ENCODE results near the gene SLC2A4RG. TPM values are rescaled to one million over a fixed set of nuclear protein-coding genes. Genes with fewer than 3 reads are reported as not detected.

SLC2A4RG gene
- total and polyA plus RNA-seq, 7 donors = 19.7 to 78.2 (median 33.0) TPM

DNA sequence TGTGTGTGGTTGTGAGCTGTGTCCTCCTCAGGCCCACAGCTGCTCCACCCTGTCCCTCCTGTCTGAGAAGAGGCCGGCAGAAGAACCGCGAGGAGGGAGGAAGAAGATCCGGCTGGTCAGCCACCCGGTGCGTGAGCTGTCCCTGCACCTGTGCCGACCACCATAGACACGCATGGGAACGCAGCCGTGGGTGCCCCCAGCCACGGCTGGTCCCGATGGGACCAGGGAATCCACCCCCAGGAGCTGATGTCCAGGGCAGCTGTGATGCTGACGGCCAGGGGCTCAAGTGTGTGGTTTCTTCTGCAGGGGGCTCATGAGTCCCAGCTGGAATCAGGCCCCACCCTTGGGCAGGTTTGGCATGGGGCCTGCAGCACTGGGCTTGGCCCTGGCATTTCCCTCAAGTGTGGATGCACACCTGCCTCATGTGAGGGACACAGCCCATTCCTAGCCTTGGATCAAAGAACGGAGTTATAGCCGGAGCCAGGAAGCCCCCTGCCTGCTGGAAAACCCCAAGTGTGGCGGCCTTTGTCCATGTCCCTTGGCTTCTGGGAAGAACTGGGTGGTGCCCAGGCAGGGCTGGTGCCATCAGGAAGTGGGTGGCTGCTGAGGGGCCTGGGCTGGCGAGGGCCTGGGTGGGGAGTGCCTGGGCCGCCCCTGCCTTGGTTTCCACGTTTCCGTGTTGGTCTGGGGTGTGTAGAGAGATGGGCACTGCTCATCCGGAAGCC lies 47.7 kb upstream of the SLC2A4RG start:
- intact Hi-C loops (cut with DNase I) = no loop called here
- H3K27me3 ChIP-seq = no peaks in the 10 kb centered on the region
- no peak overlapping the region for H3K4me3 ChIP-seq
- H3K4me1 ChIP-seq = peaks cover 2 to 29% (median 23%) of the 10 kb centered on the region in 4 donors
- TF ChIP-seq POLR2AphosphoS5 (IDR thresholded peaks at IDR 0.05) (peak in 2 of 4 donors; percentile 2 to 19), EP300 (IDR thresholded peaks at IDR 0.05) (no peak)
- TF ChIP-seq, protein P1, sequence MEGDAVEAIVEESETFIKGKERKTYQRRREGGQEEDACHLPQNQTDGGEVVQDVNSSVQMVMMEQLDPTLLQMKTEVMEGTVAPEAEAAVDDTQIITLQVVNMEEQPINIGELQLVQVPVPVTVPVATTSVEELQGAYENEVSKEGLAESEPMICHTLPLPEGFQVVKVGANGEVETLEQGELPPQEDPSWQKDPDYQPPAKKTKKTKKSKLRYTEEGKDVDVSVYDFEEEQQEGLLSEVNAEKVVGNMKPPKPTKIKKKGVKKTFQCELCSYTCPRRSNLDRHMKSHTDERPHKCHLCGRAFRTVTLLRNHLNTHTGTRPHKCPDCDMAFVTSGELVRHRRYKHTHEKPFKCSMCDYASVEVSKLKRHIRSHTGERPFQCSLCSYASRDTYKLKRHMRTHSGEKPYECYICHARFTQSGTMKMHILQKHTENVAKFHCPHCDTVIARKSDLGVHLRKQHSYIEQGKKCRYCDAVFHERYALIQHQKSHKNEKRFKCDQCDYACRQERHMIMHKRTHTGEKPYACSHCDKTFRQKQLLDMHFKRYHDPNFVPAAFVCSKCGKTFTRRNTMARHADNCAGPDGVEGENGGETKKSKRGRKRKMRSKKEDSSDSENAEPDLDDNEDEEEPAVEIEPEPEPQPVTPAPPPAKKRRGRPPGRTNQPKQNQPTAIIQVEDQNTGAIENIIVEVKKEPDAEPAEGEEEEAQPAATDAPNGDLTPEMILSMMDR (IDR thresholded peaks at IDR 0.05) = no peak
- peaks cover 6 to 24% (median 11%) of the 10 kb centered on the region in 4 donors for H3K36me3 ChIP-seq
- no peaks in the 10 kb centered on the region for H3K9me3 ChIP-seq
- peak; percentile 64 for DNase-seq
- WGBS, 2 donors = 27 to 73% methylated on average over 21 of the region's 21 CpGs
- peak overlapping the region in 3 of 4 donors; percentile 7 to 19 (median 18) for H3K27ac ChIP-seq

- DNase-seq = peak; percentile 73
- H3K4me1 ChIP-seq = peaks cover 2 to 29% (median 23%) of the 10 kb centered on the region in 4 donors
- H3K9me3 ChIP-seq = no peaks in the 10 kb centered on the region
- TF ChIP-seq POLR2A (IDR thresholded peaks at IDR 0.05) (no peak), POLR2AphosphoS5 (IDR thresholded peaks at IDR 0.05) (peak in 2 of 4 donors; percentile 31 to 35)
- peaks cover 6 to 24% (median 11%) of the 10 kb centered on the region in 4 donors for H3K36me3 ChIP-seq
- peak overlapping the region in 2 of 4 donors; percentile 7 to 18 for H3K27ac ChIP-seq
- intact Hi-C loops (cut with DNase I) = no loop called here
- H3K4me3 ChIP-seq = no peak overlapping the region
- H3K27me3 ChIP-seq = no peaks in the 10 kb centered on the region
- WGBS, 2 donors = 54 to 78% methylated on average over 20 of the region's 20 CpGs
Observed at GRCh38 chr20:63692436-63693082, 47.0 kb upstream of the SLC2A4RG start.

GRCh38 chr20:63693083-63693732 lies 46.4 kb upstream of the SLC2A4RG start:
- 87 to 90% methylated on average over 10 of the region's 10 CpGs for WGBS, 2 donors
- H3K36me3 ChIP-seq = peaks cover 6 to 24% (median 11%) of the 10 kb centered on the region in 4 donors

DNA sequence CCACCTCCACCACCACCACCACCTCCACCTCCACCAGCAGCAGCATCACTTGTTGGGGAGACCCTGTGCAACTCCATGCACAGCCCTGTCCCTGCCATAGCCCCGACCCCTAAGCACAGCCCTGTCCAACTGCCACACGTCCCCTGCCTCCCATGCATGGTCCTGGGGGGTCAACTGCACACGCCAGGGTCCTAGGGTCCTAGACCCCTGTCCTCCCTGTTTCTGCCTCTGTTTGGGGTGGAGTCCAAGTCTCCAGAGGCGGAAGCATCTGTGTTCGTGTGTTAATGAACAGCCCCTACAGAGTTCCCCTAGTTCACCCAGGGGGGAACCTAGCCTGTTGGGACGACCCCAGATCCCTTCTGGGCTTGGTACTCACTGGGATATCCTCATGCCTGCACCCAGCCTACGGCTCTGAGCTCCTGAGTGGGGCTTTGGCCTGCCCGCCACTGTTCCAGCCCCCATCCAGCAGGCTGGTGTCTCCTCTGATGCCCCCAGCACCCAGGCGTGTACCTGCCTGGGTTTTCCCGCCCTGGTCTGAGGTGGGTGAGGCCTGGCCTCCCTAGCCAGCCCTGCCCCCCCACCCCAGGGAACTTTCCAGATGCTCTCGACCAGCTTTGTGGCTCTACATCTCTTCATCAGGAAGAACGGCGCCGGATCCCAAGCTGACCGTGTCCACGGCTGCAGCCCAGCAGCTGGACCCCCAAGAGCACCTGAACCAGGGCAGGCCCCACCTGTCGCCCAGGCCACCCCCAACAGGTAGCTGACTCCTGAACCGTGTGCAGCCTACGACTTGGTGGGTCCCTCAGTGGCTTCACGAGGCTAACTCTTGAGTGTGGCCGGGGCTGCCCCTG lies 45.6 kb upstream of the SLC2A4RG start:
- no peaks in the 10 kb centered on the region for H3K27me3 ChIP-seq
- H3K4me1 ChIP-seq = peaks cover 0 to 32% (median 28%) of the 10 kb centered on the region in 4 donors
- H3K9me3 ChIP-seq = no peaks in the 10 kb centered on the region
- 94 to 95% methylated on average over 21 of the region's 21 CpGs for WGBS, 2 donors
- no peak overlapping the region for H3K4me3 ChIP-seq
- TF ChIP-seq EP300 (IDR thresholded peaks at IDR 0.05) = no peak
- TF ChIP-seq POLR2AphosphoS5 (IDR thresholded peaks at IDR 0.05) = no peak
- TF ChIP-seq, protein P1 (IDR thresholded peaks at IDR 0.05) = no peak
- no peak for TF ChIP-seq POLR2A (IDR thresholded peaks at IDR 0.05)
- peak; percentile 59 for DNase-seq
- no peak overlapping the region for H3K27ac ChIP-seq
- H3K36me3 ChIP-seq = peaks cover 6 to 24% (median 11%) of the 10 kb centered on the region in 4 donors
- intact Hi-C loops (cut with DNase I) = no loop called here

More at GRCh38 chr20:63693083-63693732, 46.4 kb upstream of the SLC2A4RG start:
- Histone ChIP-seq H3K9me3 (no peaks in the 10 kb centered on the region), H3K27me3 (no peaks in the 10 kb centered on the region), H3K4me3 (no peak overlapping the region), H3K27ac (peak overlapping the region in 1 of 4 donors; percentile 7), H3K4me1 (peaks cover 2 to 28% (median 23%) of the 10 kb centered on the region in 4 donors)
- DNase-seq = peak; percentile 69
- intact Hi-C loops (cut with DNase I) = no loop called here
- TF ChIP-seq POLR2A (IDR thresholded peaks at IDR 0.05) (no peak), POLR2AphosphoS5 (IDR thresholded peaks at IDR 0.05) (no peak), EP300 (IDR thresholded peaks at IDR 0.05) (no peak)
- TF ChIP-seq, protein P1 (IDR thresholded peaks at IDR 0.05) = no peak
